ENCODE measurements around the gene ARID2. TPM values are rescaled to one million over a fixed set of nuclear protein-coding genes. Genes with fewer than 3 reads are reported as not detected.

ARID2 gene
- total RNA-seq, 3 donors from 2014 or later = 31.7 to 72.7 (median 48.8) TPM

DNA sequence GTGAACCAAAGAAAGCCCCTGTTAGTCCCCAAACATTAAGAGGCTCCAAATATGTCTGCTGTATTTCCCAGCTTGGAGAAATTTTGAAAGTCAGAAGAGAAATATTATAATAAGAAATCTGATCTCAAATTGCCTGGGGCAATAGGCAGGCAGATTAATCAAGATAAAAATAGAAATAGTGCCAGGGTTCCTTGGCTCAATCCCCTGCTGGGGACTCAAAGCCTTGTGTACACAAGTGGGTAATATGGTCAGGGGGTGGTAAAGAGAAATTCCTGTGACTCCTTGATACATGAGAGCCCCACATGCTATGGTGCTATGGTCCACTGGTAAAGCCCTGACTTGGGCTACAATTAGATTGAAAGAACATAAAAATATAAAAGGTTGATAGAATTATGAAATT is 41.3 kb upstream of the ARID2 start:
- Histone ChIP-seq H3K27ac (no peak overlapping the region), H3K27me3 (no peaks in the 10 kb centered on the region), H3K9me3 (no peaks in the 10 kb centered on the region), H3K4me1 (no peaks in the 10 kb centered on the region), H3K4me3 (no peak overlapping the region), H3K36me3 (no peaks in the 10 kb centered on the region)
- intact Hi-C loops (cut with DNase I; ENCODE audit: low total_unique reads) = no loop called here
- TF ChIP-seq, protein P1, sequence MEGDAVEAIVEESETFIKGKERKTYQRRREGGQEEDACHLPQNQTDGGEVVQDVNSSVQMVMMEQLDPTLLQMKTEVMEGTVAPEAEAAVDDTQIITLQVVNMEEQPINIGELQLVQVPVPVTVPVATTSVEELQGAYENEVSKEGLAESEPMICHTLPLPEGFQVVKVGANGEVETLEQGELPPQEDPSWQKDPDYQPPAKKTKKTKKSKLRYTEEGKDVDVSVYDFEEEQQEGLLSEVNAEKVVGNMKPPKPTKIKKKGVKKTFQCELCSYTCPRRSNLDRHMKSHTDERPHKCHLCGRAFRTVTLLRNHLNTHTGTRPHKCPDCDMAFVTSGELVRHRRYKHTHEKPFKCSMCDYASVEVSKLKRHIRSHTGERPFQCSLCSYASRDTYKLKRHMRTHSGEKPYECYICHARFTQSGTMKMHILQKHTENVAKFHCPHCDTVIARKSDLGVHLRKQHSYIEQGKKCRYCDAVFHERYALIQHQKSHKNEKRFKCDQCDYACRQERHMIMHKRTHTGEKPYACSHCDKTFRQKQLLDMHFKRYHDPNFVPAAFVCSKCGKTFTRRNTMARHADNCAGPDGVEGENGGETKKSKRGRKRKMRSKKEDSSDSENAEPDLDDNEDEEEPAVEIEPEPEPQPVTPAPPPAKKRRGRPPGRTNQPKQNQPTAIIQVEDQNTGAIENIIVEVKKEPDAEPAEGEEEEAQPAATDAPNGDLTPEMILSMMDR (IDR thresholded peaks at IDR 0.05) = no peak
- TF ChIP-seq POLR2A (IDR thresholded peaks at IDR 0.05) (no peak), POLR2AphosphoS5 (IDR thresholded peaks at IDR 0.05) (no peak)
- DNase-seq (ENCODE audit: low spot score in 2 of 2) = no peak

DNA sequence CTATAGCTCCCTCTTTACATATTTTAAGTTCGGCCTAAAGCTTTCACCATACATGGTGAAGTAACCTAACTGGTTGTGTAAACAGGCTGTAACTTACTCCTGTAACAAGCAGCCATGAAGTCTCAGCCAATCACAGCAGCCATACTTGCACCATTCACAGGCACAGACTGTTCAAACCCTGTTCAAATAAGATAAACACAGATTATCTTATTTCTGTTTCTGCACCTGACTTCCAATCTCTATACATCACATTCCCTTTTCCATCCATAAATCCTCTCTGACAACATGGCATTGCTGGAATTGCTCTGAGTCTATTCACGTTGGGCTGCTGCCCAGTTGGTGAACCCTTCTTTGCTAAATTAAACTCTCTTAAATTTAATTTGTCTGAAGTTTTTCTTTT is 34.5 kb upstream of the ARID2 start:
- Histone ChIP-seq H3K27me3 (no peaks in the 10 kb centered on the region), H3K9me3 (no peaks in the 10 kb centered on the region), H3K4me3 (no peak overlapping the region), H3K4me1 (no peaks in the 10 kb centered on the region), H3K36me3 (no peaks in the 10 kb centered on the region), H3K27ac (no peak overlapping the region)
- no peak for DNase-seq (ENCODE audit: low spot score in 2 of 2)
- intact Hi-C loops (cut with DNase I; ENCODE audit: low total_unique reads) = no loop called here
- TF ChIP-seq POLR2A (IDR thresholded peaks at IDR 0.05) = no peak
- no peak for TF ChIP-seq POLR2AphosphoS5 (IDR thresholded peaks at IDR 0.05)

DNA sequence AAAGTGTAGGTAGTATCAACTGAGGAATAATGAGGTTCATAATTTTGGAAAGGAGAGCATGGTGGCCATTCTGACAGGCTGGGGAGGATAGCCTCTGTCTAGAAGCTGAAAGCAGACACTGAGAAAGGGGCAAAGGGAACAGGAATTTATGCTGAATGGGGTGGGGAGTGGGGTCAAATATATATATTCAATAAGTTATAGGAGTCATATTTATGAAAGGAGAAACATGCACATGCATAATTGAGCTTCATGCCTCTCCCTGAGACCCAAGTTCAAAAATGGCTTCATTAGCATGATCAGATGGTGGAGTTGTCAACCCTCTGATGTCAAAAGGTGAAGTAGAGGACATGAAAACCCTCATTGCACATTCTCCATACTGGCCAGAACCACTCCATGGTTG is 33.9 kb upstream of the ARID2 start:
- H3K27me3 ChIP-seq = no peaks in the 10 kb centered on the region
- H3K27ac ChIP-seq = no peak overlapping the region
- H3K36me3 ChIP-seq = no peaks in the 10 kb centered on the region
- TF ChIP-seq, protein P1 (IDR thresholded peaks at IDR 0.05) = no peak
- TF ChIP-seq POLR2A (IDR thresholded peaks at IDR 0.05) (no peak), POLR2AphosphoS5 (IDR thresholded peaks at IDR 0.05) (no peak)
- H3K4me1 ChIP-seq = no peaks in the 10 kb centered on the region
- no peak for DNase-seq (ENCODE audit: low spot score in 2 of 2)
- H3K9me3 ChIP-seq = no peaks in the 10 kb centered on the region
- intact Hi-C loops (cut with DNase I; ENCODE audit: low total_unique reads) = no loop called here
- H3K4me3 ChIP-seq = no peak overlapping the region

DNA sequence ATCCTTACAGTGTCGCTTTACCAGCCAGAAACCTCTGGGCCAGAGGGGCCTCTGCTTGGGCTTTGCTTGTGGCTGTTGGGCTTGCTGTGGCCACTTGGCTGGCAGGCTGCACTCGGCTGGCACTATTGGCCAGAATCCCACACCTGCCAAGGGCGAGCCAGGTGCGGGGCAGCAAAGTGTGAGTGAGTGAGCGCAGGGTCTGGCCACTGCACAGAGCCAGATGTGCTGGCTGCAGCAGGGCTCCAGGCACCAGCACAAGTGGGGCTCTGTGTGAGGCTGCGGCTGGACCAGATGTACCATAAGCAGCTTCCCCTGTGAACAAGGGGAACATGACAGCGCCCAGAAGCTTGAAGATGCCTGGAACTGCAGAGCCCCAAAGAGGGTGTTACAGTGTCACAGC is 33.5 kb upstream of the ARID2 start:
- intact Hi-C loops (cut with DNase I; ENCODE audit: low total_unique reads) = no loop called here

DNA sequence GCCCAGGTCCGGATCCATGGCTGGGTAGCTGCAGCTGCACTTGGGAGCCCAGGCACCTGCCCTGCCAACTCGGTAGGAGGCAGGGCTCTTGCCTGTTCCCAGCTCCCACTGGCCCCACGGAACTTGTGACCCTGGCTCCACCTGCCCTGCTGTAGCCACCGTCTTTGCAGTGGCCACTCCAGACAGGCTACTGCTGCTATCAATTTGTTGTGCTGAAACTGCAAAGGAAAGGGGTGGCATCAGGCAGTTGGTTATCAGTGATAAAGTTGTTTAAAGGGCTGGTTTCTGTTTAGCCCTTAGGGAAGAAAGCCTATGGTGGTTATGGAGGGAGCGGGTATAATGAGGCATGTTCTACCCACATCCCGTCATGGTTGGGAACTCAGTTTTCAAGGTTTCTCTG is 32.1 kb upstream of the ARID2 start:
- no peak for DNase-seq (ENCODE audit: low spot score in 2 of 2)
- Histone ChIP-seq H3K27me3 (no peaks in the 10 kb centered on the region), H3K9me3 (peaks cover 0 to 13% of the 10 kb centered on the region in 2 donors), H3K4me3 (no peak overlapping the region), H3K4me1 (no peaks in the 10 kb centered on the region), H3K27ac (no peak overlapping the region), H3K36me3 (no peaks in the 10 kb centered on the region)
- TF ChIP-seq, protein P1 (IDR thresholded peaks at IDR 0.05) = no peak
- TF ChIP-seq POLR2AphosphoS5 (IDR thresholded peaks at IDR 0.05) (no peak), POLR2A (IDR thresholded peaks at IDR 0.05) (no peak)
- intact Hi-C loops (cut with DNase I; ENCODE audit: low total_unique reads) = no loop called here

More for the DNA sequence above, 33.5 kb upstream of the ARID2 start:
- Histone ChIP-seq H3K4me1 (no peaks in the 10 kb centered on the region), H3K27ac (no peak overlapping the region), H3K9me3 (peaks cover 0 to 2% of the 10 kb centered on the region in 2 donors), H3K4me3 (no peak overlapping the region), H3K36me3 (no peaks in the 10 kb centered on the region), H3K27me3 (no peaks in the 10 kb centered on the region)
- no peak for TF ChIP-seq POLR2A (IDR thresholded peaks at IDR 0.05)
- TF ChIP-seq, protein P1 (IDR thresholded peaks at IDR 0.05) = no peak
- TF ChIP-seq POLR2AphosphoS5 (IDR thresholded peaks at IDR 0.05) = no peak
- DNase-seq (ENCODE audit: low spot score in 2 of 2) = no peak

DNA sequence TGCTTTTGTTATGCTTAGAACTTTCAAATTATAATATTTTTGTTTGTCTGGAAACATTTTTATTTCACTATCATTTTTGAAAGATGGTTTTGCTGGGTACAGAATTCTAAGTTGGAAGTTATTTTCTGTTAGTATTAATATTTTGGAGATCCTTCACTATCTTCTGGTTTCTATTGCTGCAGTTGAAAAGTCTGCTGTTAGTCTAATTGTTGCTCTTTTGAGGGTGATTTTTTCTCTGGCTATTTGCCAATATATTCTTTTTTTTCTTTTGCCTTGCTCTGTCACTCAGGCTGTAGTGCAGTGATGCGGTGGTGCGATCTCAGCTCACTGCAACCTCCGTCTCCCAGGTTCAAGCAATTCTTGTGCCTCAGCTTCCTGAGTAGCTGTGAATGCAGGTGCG is 28.2 kb upstream of the ARID2 start:
- TF ChIP-seq, protein P1 (IDR thresholded peaks at IDR 0.05) = no peak
- TF ChIP-seq POLR2A (IDR thresholded peaks at IDR 0.05) = no peak
- no peak for TF ChIP-seq POLR2AphosphoS5 (IDR thresholded peaks at IDR 0.05)
- Histone ChIP-seq H3K36me3 (no peaks in the 10 kb centered on the region), H3K27ac (no peak overlapping the region), H3K4me3 (no peak overlapping the region), H3K4me1 (no peaks in the 10 kb centered on the region), H3K27me3 (no peaks in the 10 kb centered on the region), H3K9me3 (peaks cover 0 to 13% of the 10 kb centered on the region in 2 donors)
- no peak for DNase-seq (ENCODE audit: low spot score in 2 of 2)
- intact Hi-C loops (cut with DNase I; ENCODE audit: low total_unique reads) = no loop called here

Data from breast epithelium (tissue), 4 donors.